Immature natural killer cell (primary cell): ENCODE data around the gene PLA2G4A. TPM values are rescaled to one million over a fixed set of nuclear protein-coding genes. Genes with fewer than 3 reads are reported as not detected.

Experiments
- DNase-seq, 3 donors: peaks; one replicate each; pipeline ENCODE4 v3.0.0; 2022; ENCODE audit warnings: mixed read lengths in 1 of 3
- H3K27ac Mint-ChIP-seq, 6 donors: one replicate each; pipeline ENCODE4 v1.8.0; 2020; ENCODE audit warnings: mixed read lengths in 6 of 6, mild to moderate bottlenecking in 5 of 6, inconsistent platforms in 4 of 6, moderate library complexity in 3 of 6
- H3K27me3 Mint-ChIP-seq, 3 donors: one replicate each; pipeline ENCODE4 v1.8.0; 2020 to 2021; ENCODE audit warnings: low read depth in 3 of 3, mild to moderate bottlenecking in 3 of 3, mixed read lengths in 3 of 3, moderate library complexity in 3 of 3, inconsistent platforms in 1 of 3
- H3K36me3 Mint-ChIP-seq, 3 donors: one replicate each; pipeline ENCODE4 v1.8.0; 2020; ENCODE audit warnings: mixed read lengths in 3 of 3, inconsistent platforms in 2 of 3, mild to moderate bottlenecking in 2 of 3
- H3K4me1 Mint-ChIP-seq, 2 donors: one replicate each; pipeline ENCODE4 v1.8.0; 2020; ENCODE audit warnings: inconsistent platforms in 2 of 2, mild to moderate bottlenecking in 2 of 2, mixed read lengths in 2 of 2, moderate library complexity in 1 of 2
- H3K4me3 Mint-ChIP-seq, 5 donors: one replicate each; pipeline ENCODE4 v1.8.0; 2020; ENCODE audit warnings: mild to moderate bottlenecking in 5 of 5, mixed read lengths in 5 of 5, inconsistent platforms in 3 of 5, moderate library complexity in 3 of 5
- H3K9me3 Mint-ChIP-seq, 6 donors: one replicate each; pipeline ENCODE4 v1.8.0; 2020; ENCODE audit warnings: mild to moderate bottlenecking in 6 of 6, mixed read lengths in 6 of 6, inconsistent platforms in 4 of 6, moderate library complexity in 3 of 6
- polyA plus RNA-seq, 3 donors: library from polyadenylated mRNA; unstranded; fragments of 300-500 nt; fragmentation: Illumina TruSeq; gene quantifications; one replicate each; pipeline ENCODE4 v1.2.3, GENCODE V29; 2021

The PLA2G4A gene
- polyA plus RNA-seq, 3 donors from 2014 or later = not detected

- Mint-ChIP-seq H3K9me3 (peaks cover 0 to 3% (median 0%) of the 10 kb centered on the region in 6 donors), H3K27me3 (no peaks in the 10 kb centered on the region), H3K4me3 (no peak overlapping the region), H3K36me3 (no peaks in the 10 kb centered on the region), H3K4me1 (no peaks in the 10 kb centered on the region), H3K27ac (no peak overlapping the region)
- DNase-seq = no peak
Measured at GRCh38 chr1:186966456-186966855, 137.7 kb downstream of the PLA2G4A start.

- Mint-ChIP-seq H3K4me3 (no peak overlapping the region), H3K27me3 (no peaks in the 10 kb centered on the region), H3K36me3 (no peaks in the 10 kb centered on the region), H3K4me1 (no peaks in the 10 kb centered on the region), H3K9me3 (peaks cover 0 to 4% (median 0%) of the 10 kb centered on the region in 6 donors), H3K27ac (no peak overlapping the region)
- no peak for DNase-seq
Measured at GRCh38 chr1:186967656-186968394, 139.1 kb downstream of the PLA2G4A start.

- H3K27me3 Mint-ChIP-seq = peaks cover 0 to 1% (median 0%) of the 10 kb centered on the region in 3 donors
- H3K36me3 Mint-ChIP-seq = no peaks in the 10 kb centered on the region
- H3K9me3 Mint-ChIP-seq = peaks cover 0 to 7% (median 2%) of the 10 kb centered on the region in 6 donors
- no peak overlapping the region for H3K4me3 Mint-ChIP-seq
- no peak for DNase-seq
- H3K4me1 Mint-ChIP-seq = no peaks in the 10 kb centered on the region
- H3K27ac Mint-ChIP-seq = no peak overlapping the region
Measured at GRCh38 chr1:186974774-186975181, 146.0 kb downstream of the PLA2G4A start.

- H3K36me3 Mint-ChIP-seq = no peaks in the 10 kb centered on the region
- H3K4me1 Mint-ChIP-seq = no peaks in the 10 kb centered on the region
- H3K27ac Mint-ChIP-seq = no peak overlapping the region
- H3K9me3 Mint-ChIP-seq = peaks cover 0 to 7% (median under 1%) of the 10 kb centered on the region in 6 donors
- H3K4me3 Mint-ChIP-seq = no peak overlapping the region
- DNase-seq = no peak
- peaks cover 0 to 1% (median 0%) of the 10 kb centered on the region in 3 donors for H3K27me3 Mint-ChIP-seq
Measured at GRCh38 chr1:186975220-186975619, 146.5 kb downstream of the PLA2G4A start.

GRCh38 chr1:186976700-186977099 is 148.0 kb downstream of the PLA2G4A start:
- peaks cover 0 to 1% (median 0%) of the 10 kb centered on the region in 3 donors for H3K27me3 Mint-ChIP-seq
- H3K36me3 Mint-ChIP-seq = no peaks in the 10 kb centered on the region
- no peaks in the 10 kb centered on the region for H3K4me1 Mint-ChIP-seq
- no peak overlapping the region for H3K27ac Mint-ChIP-seq
- no peak for DNase-seq
- no peak overlapping the region for H3K4me3 Mint-ChIP-seq
- peaks cover 0 to 7% (median 0%) of the 10 kb centered on the region in 6 donors for H3K9me3 Mint-ChIP-seq

GRCh38 chr1:186977266-186977957 is 148.7 kb downstream of the PLA2G4A start:
- H3K27ac Mint-ChIP-seq = no peak overlapping the region
- H3K4me1 Mint-ChIP-seq = peaks cover under 1 to 4% of the 10 kb centered on the region in 2 donors
- peaks cover 0 to 6% (median 0%) of the 10 kb centered on the region in 6 donors for H3K9me3 Mint-ChIP-seq
- H3K4me3 Mint-ChIP-seq = no peak overlapping the region
- peaks cover 0 to 1% (median 0%) of the 10 kb centered on the region in 3 donors for H3K27me3 Mint-ChIP-seq
- H3K36me3 Mint-ChIP-seq = no peaks in the 10 kb centered on the region
- DNase-seq = no peak

- no peak for DNase-seq
- Mint-ChIP-seq H3K9me3 (peaks cover 0 to 5% (median 0%) of the 10 kb centered on the region in 6 donors), H3K27me3 (peaks cover 0 to 1% (median 0%) of the 10 kb centered on the region in 3 donors), H3K27ac (no peak overlapping the region), H3K4me1 (peaks cover 11 to 14% of the 10 kb centered on the region in 2 donors), H3K4me3 (no peak overlapping the region), H3K36me3 (no peaks in the 10 kb centered on the region)
Measured at GRCh38 chr1:186978596-186979556, 150.1 kb downstream of the PLA2G4A start.

GRCh38 chr1:186980400-186980799 is 151.7 kb downstream of the PLA2G4A start:
- peaks cover 11 to 14% of the 10 kb centered on the region in 2 donors for H3K4me1 Mint-ChIP-seq
- no peaks in the 10 kb centered on the region for H3K36me3 Mint-ChIP-seq
- no peak for DNase-seq
- no peak overlapping the region for H3K27ac Mint-ChIP-seq
- peaks cover 0 to 1% (median 0%) of the 10 kb centered on the region in 3 donors for H3K27me3 Mint-ChIP-seq
- no peak overlapping the region for H3K4me3 Mint-ChIP-seq
- H3K9me3 Mint-ChIP-seq = peaks cover 0 to 5% (median 0%) of the 10 kb centered on the region in 6 donors

- H3K27me3 Mint-ChIP-seq = no peaks in the 10 kb centered on the region
- peaks cover 0 to 2% (median 0%) of the 10 kb centered on the region in 6 donors for H3K9me3 Mint-ChIP-seq
- peaks cover 11 to 14% of the 10 kb centered on the region in 2 donors for H3K4me1 Mint-ChIP-seq
- H3K4me3 Mint-ChIP-seq = no peak overlapping the region
- DNase-seq = no peak
- H3K36me3 Mint-ChIP-seq = no peaks in the 10 kb centered on the region
- H3K27ac Mint-ChIP-seq = no peak overlapping the region
Measured at GRCh38 chr1:186982116-186982515, 153.4 kb downstream of the PLA2G4A start.

- peak in 1 of 3 donors; percentile 3 for DNase-seq
- peaks cover 0 to under 1% (median 0%) of the 10 kb centered on the region in 6 donors for H3K9me3 Mint-ChIP-seq
- H3K27ac Mint-ChIP-seq = peak overlapping the region in 1 of 6 donors; percentile 30
- H3K27me3 Mint-ChIP-seq = no peaks in the 10 kb centered on the region
- H3K4me3 Mint-ChIP-seq = peak overlapping the region in 2 of 5 donors; percentile 11 to 27
- H3K36me3 Mint-ChIP-seq = no peaks in the 10 kb centered on the region
- H3K4me1 Mint-ChIP-seq = peaks cover 11 to 14% of the 10 kb centered on the region in 2 donors
Measured at GRCh38 chr1:186983327-186983726, 154.6 kb downstream of the PLA2G4A start.

GRCh38 chr1:186984959-186985358 is 156.2 kb downstream of the PLA2G4A start:
- Mint-ChIP-seq H3K27me3 (no peaks in the 10 kb centered on the region), H3K4me1 (peaks cover 11 to 14% of the 10 kb centered on the region in 2 donors), H3K9me3 (no peaks in the 10 kb centered on the region), H3K4me3 (no peak overlapping the region), H3K27ac (no peak overlapping the region), H3K36me3 (no peaks in the 10 kb centered on the region)
- DNase-seq = no peak

GRCh38 chr1:186985889-186986491 is 157.2 kb downstream of the PLA2G4A start:
- Mint-ChIP-seq H3K36me3 (no peaks in the 10 kb centered on the region), H3K27ac (no peak overlapping the region), H3K27me3 (no peaks in the 10 kb centered on the region), H3K9me3 (peaks cover 0 to under 1% (median 0%) of the 10 kb centered on the region in 6 donors), H3K4me3 (no peak overlapping the region), H3K4me1 (peaks cover 11 to 14% of the 10 kb centered on the region in 2 donors)
- peak; percentile 5 to 14 (median 10) for DNase-seq

- peaks cover 0 to 3% (median 0%) of the 10 kb centered on the region in 3 donors for H3K27me3 Mint-ChIP-seq
- H3K9me3 Mint-ChIP-seq = peaks cover 0 to 2% (median 0%) of the 10 kb centered on the region in 6 donors
- H3K4me3 Mint-ChIP-seq = no peak overlapping the region
- H3K36me3 Mint-ChIP-seq = no peaks in the 10 kb centered on the region
- peaks cover 11 to 14% of the 10 kb centered on the region in 2 donors for H3K4me1 Mint-ChIP-seq
- no peak for DNase-seq
- H3K27ac Mint-ChIP-seq = no peak overlapping the region
Measured at GRCh38 chr1:186987065-186987464, 158.3 kb downstream of the PLA2G4A start.
